Mucosa of descending colon (tissue), 3 donors: ENCODE results near the gene GTF2IRD1. TPM values are rescaled to one million over a fixed set of nuclear protein-coding genes. Genes with fewer than 3 reads are reported as not detected.
"Not testable (repeated sequence)": the region's sequence is repeated elsewhere in the genome, so short reads cannot be mapped to it uniquely, and the experiment has no call there.

Experiments
- ATAC-seq: fragments of 200-7000 bp; cut with Tn5 transposase; one replicate; pipeline ENCODE4 v1.9.1; 2020; ENCODE audit warnings: mild to moderate bottlenecking, moderate library complexity
- DNase-seq, 3 donors: peaks; one replicate each; pipeline ENCODE4 v3.0.0-alpha.2; 2020
- H3K36me3 ChIP-seq: fragments of 200-600 bp; one replicate; pipeline ENCODE4 v1.8.0; 2021; ENCODE audit warnings: low read depth, mild to moderate bottlenecking
- H3K4me1 ChIP-seq: fragments of 200-600 bp; one replicate; pipeline ENCODE4 v1.8.0; 2021; ENCODE audit warnings: low read depth, mild to moderate bottlenecking
- H3K4me3 ChIP-seq: fragments of 200-600 bp; one replicate; pipeline ENCODE4 v1.8.0; 2021; ENCODE audit warnings: mild to moderate bottlenecking
- H3K9me3 ChIP-seq: fragments of 200-600 bp; one replicate; pipeline ENCODE4 v1.8.0; 2021; ENCODE audit warnings: mild to moderate bottlenecking
- intact Hi-C, 2 donors: fragments of 100-400 bp; cut with DNase I in 1 of 2; cut with micrococcal nuclease in 1 of 2; formaldehyde crosslinking; loops; one replicate each; pipeline versions ENCODE4 v1.11.0 to v1.11.1; 2022; cut with DNase I, micrococcal nuclease
- total RNA-seq, 3 donors: library from RNA; stranded (reverse); fragmentation: NEBNext Ultra II Directional in 2 of 3; extraction: Animal tissue kit (Norgen Biotek cat#: 25700) in 2 of 3; gene quantifications; one replicate each; pipeline versions ENCODE4 v1.2.1 to v1.2.4, GENCODE V29; 2021 to 2023
- TF ChIP-seq, protein P1 (sequence below): fragments of 200-600 bp; IDR thresholded peaks from one replicate; pipeline ENCODE4 v1.8.0; 2022; ENCODE audit warnings: antibody characterized with exemption, mild to moderate bottlenecking
- donor health status: DM: no; HTN: no; CAD: no; lungs with moderate emphysema.
- donor health status: DM: no; HTN: no; CAD: no.
- donor health status: DM: no; HTN: yes; CAD: no.

Gene GTF2IRD1
- total RNA-seq, 3 donors from 2014 or later: 10.5 to 30.7 (median 12.7) TPM

DNA sequence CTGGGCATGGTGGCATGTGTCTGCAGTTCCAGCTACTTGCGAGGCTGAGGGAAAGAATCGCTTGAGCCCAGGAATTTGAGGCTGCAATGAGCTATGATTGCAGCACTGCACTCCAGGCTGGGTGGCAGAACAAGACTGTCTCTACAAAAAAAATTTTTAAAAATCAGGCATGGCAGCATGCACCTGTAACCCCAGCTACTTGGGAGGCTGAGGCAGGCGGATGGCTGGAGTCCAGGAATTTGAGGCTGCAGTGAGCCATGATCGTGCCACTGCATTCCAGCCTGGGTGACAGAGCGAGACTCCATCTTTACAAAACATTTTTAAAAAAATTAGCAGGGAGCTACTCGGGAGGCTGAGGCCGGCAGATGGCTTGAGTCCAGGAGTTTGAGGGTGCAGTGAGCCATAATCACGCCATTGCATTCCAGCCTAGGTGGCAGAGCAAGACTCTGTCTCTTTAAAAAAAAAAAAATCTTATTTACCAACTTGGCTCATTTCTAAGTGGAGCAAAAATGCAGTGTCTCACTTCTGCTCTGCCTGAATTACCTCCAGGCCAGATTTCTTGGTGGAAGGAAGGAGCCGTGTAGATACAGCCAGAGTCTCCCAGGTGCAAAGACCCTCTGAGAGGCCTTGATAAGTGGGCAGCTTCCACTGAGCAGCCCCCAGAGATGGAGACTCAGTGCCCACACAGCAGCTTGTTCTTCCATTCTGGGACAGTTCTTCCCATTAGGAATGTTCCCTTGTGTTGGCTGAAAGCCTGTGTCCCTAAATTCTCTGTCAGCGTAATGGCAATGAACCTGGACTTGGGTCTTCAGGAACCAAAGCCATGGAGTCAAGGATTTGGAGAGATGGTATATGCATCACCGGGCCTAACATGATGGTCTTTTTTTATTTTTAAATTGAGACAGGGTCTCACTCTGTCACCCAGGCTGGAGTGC is 30.0 kb downstream of the GTF2IRD1 start:
- no peak for ATAC-seq
- H3K4me1 ChIP-seq: peaks cover 26% of the 10 kb centered on the region

DNA sequence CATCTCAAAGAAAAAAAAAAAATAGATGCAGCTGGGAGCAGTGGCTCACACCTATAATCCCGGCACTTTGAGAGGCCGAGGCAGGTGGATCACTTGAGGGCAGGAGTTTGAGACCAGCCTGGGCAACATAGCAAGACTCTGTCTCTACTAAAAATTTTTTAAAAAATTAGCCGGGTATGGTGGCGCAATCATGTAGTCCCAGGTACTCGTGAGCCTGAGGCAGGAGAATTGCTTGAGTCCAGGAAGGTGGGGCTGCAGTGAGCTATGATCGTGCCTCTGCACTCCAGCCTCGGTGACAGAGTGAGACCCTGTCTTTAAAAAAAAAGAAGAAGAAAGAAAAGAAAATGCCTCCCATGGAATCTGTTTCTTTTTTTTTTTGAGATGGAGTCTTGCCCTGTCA is 31.9 kb downstream of the GTF2IRD1 start:
- no peaks in the 10 kb centered on the region for H3K36me3 ChIP-seq
- no peak overlapping the region for H3K4me3 ChIP-seq
- DNase-seq (no peak), ATAC-seq (no peak)
- no peaks in the 10 kb centered on the region for H3K9me3 ChIP-seq
- peaks cover 9% of the 10 kb centered on the region for H3K4me1 ChIP-seq
- TF ChIP-seq, protein P1, sequence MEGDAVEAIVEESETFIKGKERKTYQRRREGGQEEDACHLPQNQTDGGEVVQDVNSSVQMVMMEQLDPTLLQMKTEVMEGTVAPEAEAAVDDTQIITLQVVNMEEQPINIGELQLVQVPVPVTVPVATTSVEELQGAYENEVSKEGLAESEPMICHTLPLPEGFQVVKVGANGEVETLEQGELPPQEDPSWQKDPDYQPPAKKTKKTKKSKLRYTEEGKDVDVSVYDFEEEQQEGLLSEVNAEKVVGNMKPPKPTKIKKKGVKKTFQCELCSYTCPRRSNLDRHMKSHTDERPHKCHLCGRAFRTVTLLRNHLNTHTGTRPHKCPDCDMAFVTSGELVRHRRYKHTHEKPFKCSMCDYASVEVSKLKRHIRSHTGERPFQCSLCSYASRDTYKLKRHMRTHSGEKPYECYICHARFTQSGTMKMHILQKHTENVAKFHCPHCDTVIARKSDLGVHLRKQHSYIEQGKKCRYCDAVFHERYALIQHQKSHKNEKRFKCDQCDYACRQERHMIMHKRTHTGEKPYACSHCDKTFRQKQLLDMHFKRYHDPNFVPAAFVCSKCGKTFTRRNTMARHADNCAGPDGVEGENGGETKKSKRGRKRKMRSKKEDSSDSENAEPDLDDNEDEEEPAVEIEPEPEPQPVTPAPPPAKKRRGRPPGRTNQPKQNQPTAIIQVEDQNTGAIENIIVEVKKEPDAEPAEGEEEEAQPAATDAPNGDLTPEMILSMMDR: no peak
- intact Hi-C loops: no loop called here

More for the DNA sequence above, 30.0 kb downstream of the GTF2IRD1 start:
- H3K4me3 ChIP-seq: no peak overlapping the region
- no peak for DNase-seq
- H3K36me3 ChIP-seq: no peaks in the 10 kb centered on the region
- no peaks in the 10 kb centered on the region for H3K9me3 ChIP-seq
- intact Hi-C loops: no loop called here
- TF ChIP-seq, protein P1: no peak

DNA sequence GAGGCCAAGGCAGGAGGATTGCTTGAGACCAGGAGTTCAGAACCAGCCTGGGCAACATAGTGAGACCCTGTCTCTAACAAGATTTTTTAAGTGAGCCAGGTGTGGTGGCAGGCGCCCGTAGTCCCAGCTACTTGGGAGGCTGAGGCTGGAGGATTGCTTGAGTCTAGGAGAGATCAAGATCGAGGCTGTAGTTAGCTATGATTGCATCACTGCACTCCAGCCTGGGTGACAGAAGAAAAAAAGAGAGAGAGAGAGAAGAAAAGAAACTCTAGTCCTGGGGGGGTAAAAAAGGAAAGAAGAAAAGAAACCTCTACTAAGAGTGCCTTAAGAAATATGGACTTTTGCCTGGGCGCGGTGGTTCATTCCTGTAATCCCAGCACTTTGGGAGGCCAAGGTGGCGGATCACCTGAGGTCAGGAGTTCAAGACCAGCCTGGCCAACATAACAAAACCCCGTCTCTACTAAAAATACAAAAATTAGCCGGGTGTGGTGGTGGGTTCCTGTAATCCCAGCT is 34.9 kb downstream of the GTF2IRD1 start:
- H3K4me3 ChIP-seq, intact Hi-C loops, DNase-seq, H3K9me3 ChIP-seq, H3K36me3 ChIP-seq, H3K4me1 ChIP-seq, ATAC-seq: not testable (repeated sequence)

DNA sequence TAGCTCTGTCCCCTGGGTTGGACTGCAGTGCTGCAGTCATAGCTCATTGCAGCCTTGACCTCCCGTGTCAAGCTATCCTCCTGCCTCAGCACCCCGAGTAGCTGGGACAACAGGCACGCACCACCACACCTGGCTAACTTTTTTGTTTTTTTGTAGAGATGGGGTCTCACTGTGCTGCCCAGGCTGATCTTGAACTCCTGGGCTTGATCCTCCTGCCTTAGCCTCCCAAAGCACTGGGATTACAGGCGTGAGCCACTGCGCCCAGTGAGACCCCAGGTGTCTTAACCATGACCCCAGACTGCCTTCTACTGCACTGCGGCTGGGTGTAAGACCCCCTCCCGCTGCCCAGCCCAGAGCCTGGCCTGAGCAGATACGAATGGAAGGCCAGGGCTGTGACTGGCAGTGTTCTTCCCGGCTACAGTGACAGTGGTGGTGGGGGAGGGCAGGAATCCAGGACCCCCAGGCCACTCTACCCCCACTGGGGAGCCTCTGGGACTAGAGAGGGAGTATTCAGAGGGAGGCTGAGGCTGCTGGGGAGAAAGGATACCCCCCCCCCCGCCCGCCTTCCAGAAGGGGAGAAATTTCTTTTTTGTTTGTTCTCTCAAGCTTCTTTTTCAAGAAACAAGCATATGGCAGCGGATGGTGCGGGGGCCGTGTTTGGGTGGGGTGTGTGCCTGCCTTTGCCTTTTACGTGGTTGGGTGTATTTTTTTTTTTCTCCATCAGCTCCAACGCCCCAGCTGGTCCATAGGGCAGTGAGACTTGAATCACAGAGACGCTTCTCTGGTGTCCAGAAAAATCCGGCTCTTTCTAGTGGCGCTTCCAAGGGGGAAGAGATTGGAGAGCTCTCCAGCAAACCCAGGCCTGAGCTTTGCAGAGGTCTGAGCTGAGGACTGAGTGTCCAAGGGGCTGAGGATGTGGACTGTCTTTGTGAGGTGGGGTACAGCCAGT is 36.6 kb downstream of the GTF2IRD1 start:
- Histone ChIP-seq H3K4me1 (no peaks in the 10 kb centered on the region), H3K9me3 (no peaks in the 10 kb centered on the region), H3K4me3 (no peak overlapping the region), H3K36me3 (no peaks in the 10 kb centered on the region)
- no peak for ATAC-seq
- intact Hi-C loops: no loop called here
- TF ChIP-seq, protein P1: no peak
- no peak for DNase-seq

DNA sequence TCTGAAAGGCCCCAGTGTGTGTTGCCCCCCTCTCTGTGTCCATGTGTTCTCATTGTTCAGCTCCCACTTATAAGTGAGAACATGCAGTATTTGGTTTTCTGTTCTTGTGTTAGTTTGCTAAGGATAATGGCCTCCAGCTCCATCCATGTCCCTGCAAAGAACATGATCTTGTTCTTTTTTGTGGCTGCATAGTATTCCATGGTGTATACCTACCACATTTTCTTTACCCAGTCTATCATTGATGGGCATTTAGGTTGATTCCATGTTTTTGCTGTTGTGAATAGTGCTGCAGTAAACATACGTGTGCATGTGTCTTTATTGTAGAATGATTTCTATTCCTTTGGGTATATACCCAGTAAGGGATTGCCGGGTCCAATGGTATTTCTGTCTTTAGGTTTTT is 37.8 kb downstream of the GTF2IRD1 start:
- H3K4me3 ChIP-seq, H3K36me3 ChIP-seq, DNase-seq, H3K9me3 ChIP-seq, intact Hi-C loops, ATAC-seq, H3K4me1 ChIP-seq: not testable (repeated sequence)

DNA sequence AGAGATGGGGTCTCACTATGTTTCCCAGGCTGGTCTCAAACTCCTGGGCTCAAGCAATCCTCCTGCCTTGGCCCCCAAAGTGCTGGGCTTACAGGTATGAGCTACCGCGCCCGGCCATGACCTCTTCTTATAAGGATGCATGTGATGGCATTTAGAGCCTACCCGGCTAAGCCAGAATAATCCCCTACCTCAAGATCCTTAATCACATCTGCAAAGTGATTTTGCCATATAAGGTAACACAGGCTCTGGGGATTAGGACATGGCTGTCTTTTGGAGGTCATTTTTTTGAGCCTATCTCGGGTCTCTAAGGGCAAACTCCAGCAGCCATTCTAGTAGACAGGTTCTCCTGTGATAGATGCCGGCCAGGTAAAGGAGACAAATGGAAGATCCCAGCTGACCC is 39.6 kb downstream of the GTF2IRD1 start:
- Histone ChIP-seq H3K4me3 (no peak overlapping the region), H3K4me1 (no peaks in the 10 kb centered on the region), H3K36me3 (no peaks in the 10 kb centered on the region), H3K9me3 (no peaks in the 10 kb centered on the region)
- no peak for DNase-seq
- intact Hi-C loops: no loop called here
- TF ChIP-seq, protein P1: no peak
- ATAC-seq: no peak
